H9 (cell line): ENCODE measurements around the gene GPR34. TPM values are rescaled to one million over a fixed set of nuclear protein-coding genes. Genes with fewer than 3 reads are reported as not detected.

Experiments
- DNase-seq: peaks from one replicate; pipeline ENCODE4 v3.0.0-alpha.2; 2017
- H2AFZ ChIP-seq: one replicate; pipeline ENCODE4 v1.6.1; 2013; ENCODE audit warnings: mild to moderate bottlenecking, low read length, control low read depth, moderate library complexity
- H2AK5ac ChIP-seq: 2 replicates; pipeline ENCODE4 v1.6.1; 2013; ENCODE audit warnings: low read length, control low read depth, mixed read lengths; ENCODE audit not compliant: insufficient read length
- H2BK120ac ChIP-seq: one replicate; pipeline ENCODE4 v1.6.1; 2013; ENCODE audit warnings: low read depth, mild to moderate bottlenecking, low read length, control low read depth, inconsistent platforms; ENCODE audit not compliant: poor library complexity, severe bottlenecking
- H2BK12ac ChIP-seq: 2 replicates; pipeline ENCODE4 v1.6.1; 2013; ENCODE audit warnings: low read length, control low read depth, mixed read lengths, low read depth; ENCODE audit not compliant: insufficient read length
- H2BK15ac ChIP-seq: 2 replicates; pipeline ENCODE4 v1.6.1; 2013; ENCODE audit warnings: low read depth, low read length, control low read depth
- H2BK20ac ChIP-seq: one replicate; pipeline ENCODE4 v1.6.1; 2013; ENCODE audit warnings: low read depth, mild to moderate bottlenecking, low read length, control low read depth, inconsistent platforms; ENCODE audit not compliant: poor library complexity, severe bottlenecking
- H2BK5ac ChIP-seq: 2 replicates; pipeline ENCODE4 v1.6.1; 2013; ENCODE audit warnings: low read length, control low read depth, mixed read lengths; ENCODE audit not compliant: insufficient read length
- H3K14ac ChIP-seq: 2 replicates; pipeline ENCODE4 v1.6.1; 2013; ENCODE audit warnings: low read length, control low read depth; ENCODE audit not compliant: insufficient read depth
- H3K18ac ChIP-seq: 2 replicates; pipeline ENCODE4 v1.6.1; 2013; ENCODE audit warnings: low read depth, mild to moderate bottlenecking, mixed read lengths, low read length, control low read depth; ENCODE audit not compliant: insufficient read length
- H3K23ac ChIP-seq: 2 replicates; pipeline ENCODE4 v1.6.1; 2013; ENCODE audit warnings: low read length, control low read depth, mixed read lengths, low read depth; ENCODE audit not compliant: insufficient read length
- H3K23me2 ChIP-seq: 2 replicates; pipeline ENCODE4 v1.6.1; 2013; ENCODE audit warnings: low read depth, mild to moderate bottlenecking, mixed read lengths, low read length, control low read depth; ENCODE audit not compliant: insufficient read length, poor library complexity, severe bottlenecking
- H3K27ac ChIP-seq: 2 replicates; pipeline ENCODE4 v1.5.1; 2013; ENCODE audit warnings: low read length, control low read depth, mixed read lengths, low read depth; ENCODE audit not compliant: insufficient read length
- H3K27me3 ChIP-seq: 2 replicates; pipeline ENCODE4 v1.6.1; 2013; ENCODE audit warnings: low read length, control low read depth, inconsistent platforms; ENCODE audit not compliant: insufficient read depth
- H3K4ac ChIP-seq: 2 replicates; pipeline ENCODE4 v1.6.1; 2013; ENCODE audit warnings: low read depth, mild to moderate bottlenecking, control low read depth, inconsistent platforms, low read length, moderate library complexity
- H3K4me1 ChIP-seq: 2 replicates; pipeline ENCODE4 v1.6.1; 2013; ENCODE audit warnings: low read length, control low read depth, inconsistent platforms; ENCODE audit not compliant: insufficient read depth
- H3K4me2 ChIP-seq: 2 replicates; pipeline ENCODE4 v1.6.1; 2013; ENCODE audit warnings: low read length, control low read depth, mixed read lengths; ENCODE audit not compliant: insufficient read length, insufficient read depth
- H3K56ac ChIP-seq: 2 replicates; pipeline ENCODE4 v1.6.1; 2013; ENCODE audit warnings: low read depth, mild to moderate bottlenecking, mixed read lengths, low read length, control low read depth; ENCODE audit not compliant: insufficient read length
- H3K79me1 ChIP-seq: 2 replicates; pipeline ENCODE4 v1.6.1; 2013; ENCODE audit warnings: low read depth, mild to moderate bottlenecking, moderate library complexity, low read length, control low read depth, inconsistent platforms; ENCODE audit not compliant: insufficient read depth, poor library complexity, severe bottlenecking
- H3K79me2 ChIP-seq: 2 replicates; pipeline ENCODE4 v1.6.1; 2013; ENCODE audit warnings: low read length, control low read depth, inconsistent platforms; ENCODE audit not compliant: insufficient read depth
- H3K9ac ChIP-seq: 2 replicates; pipeline ENCODE4 v1.6.1; 2013; ENCODE audit warnings: low read length, control low read depth, mixed read lengths; ENCODE audit not compliant: insufficient read length; ENCODE audit errors: extremely low read depth
- H3K9me3 ChIP-seq: one replicate; pipeline ENCODE4 v1.6.1; 2013; ENCODE audit warnings: low read depth, low read length, inconsistent platforms; ENCODE audit not compliant: control insufficient read depth
- H3T11ph ChIP-seq: one replicate; pipeline ENCODE4 v1.6.1; 2013; ENCODE audit warnings: mild to moderate bottlenecking, low read length, control low read depth, inconsistent platforms
- H4K20me1 ChIP-seq: one replicate; pipeline ENCODE4 v1.6.1; 2013; ENCODE audit not compliant: control insufficient read depth, insufficient read length, insufficient read depth
- H4K5ac ChIP-seq: 2 replicates; pipeline ENCODE4 v1.6.1; 2013; ENCODE audit warnings: low read depth, mild to moderate bottlenecking, mixed read lengths, low read length, control low read depth; ENCODE audit not compliant: insufficient read length
- H4K8ac ChIP-seq: replicated peaks from 2 replicates; pipeline ENCODE4 v1.6.1; 2013; ENCODE audit warnings: low read length, control low read depth, mixed read lengths, low read depth; ENCODE audit not compliant: insufficient read length
- H4K91ac ChIP-seq: 2 replicates; pipeline ENCODE4 v1.6.1; 2013; ENCODE audit warnings: low read depth, mild to moderate bottlenecking, moderate library complexity, mixed read lengths, low read length, control low read depth; ENCODE audit not compliant: insufficient read length
- H3K27ac Mint-ChIP-seq, 3 experiments: 2 replicates in 2 of 3; 3 replicates in 1 of 3; pipeline ENCODE4 v1.8.0; 2020 to 2021; ENCODE audit warnings: mixed read lengths in 3 of 3, mild to moderate bottlenecking in 1 of 3, moderate library complexity in 1 of 3
- H3K27me3 Mint-ChIP-seq: 2 replicates; pipeline ENCODE4 v1.8.0; 2021; ENCODE audit warnings: low read depth, mild to moderate bottlenecking, moderate library complexity, mixed read lengths
- H3K36me3 Mint-ChIP-seq, 3 experiments: 2 replicates in 2 of 3; 3 replicates in 1 of 3; pipeline ENCODE4 v1.8.0; 2020 to 2021; ENCODE audit warnings: low read depth in 3 of 3, mixed read lengths in 3 of 3; ENCODE audit not compliant: insufficient read depth in 1 of 3
- H3K4me1 Mint-ChIP-seq, 2 experiments: 2 replicates each; pipeline ENCODE4 v1.8.0; 2020; ENCODE audit warnings: mixed read lengths in 2 of 2
- H3K4me3 Mint-ChIP-seq, 2 experiments: 2 replicates in 1 of 2; 3 replicates in 1 of 2; pipeline ENCODE4 v1.8.0; 2020 to 2021; ENCODE audit warnings: mild to moderate bottlenecking in 2 of 2, mixed read lengths in 2 of 2, moderate library complexity in 1 of 2
- H3K9me3 Mint-ChIP-seq, 2 experiments: 2 replicates in 1 of 2; 3 replicates in 1 of 2; pipeline ENCODE4 v1.8.0; 2020; ENCODE audit warnings: mild to moderate bottlenecking in 2 of 2, mixed read lengths in 2 of 2, moderate library complexity in 1 of 2
- CTCF ChIP-seq: fragments of 200-600 bp; sonication (generic); conservative IDR thresholded peaks from 3 replicates; pipeline ENCODE4 v1.8.0; 2021; ENCODE audit warnings: antibody characterized with exemption, mild to moderate bottlenecking
- WGBS: extraction: QIAGEN DNeasy Blood & Tissue Kit; methylation state at CpG from one replicate; pipeline ENCODE4 v1.1.7; 2013; ENCODE audit warnings: missing lambda C conversion rate, low lambda C conversion rate, mixed read lengths; ENCODE audit not compliant: insufficient read length; ENCODE audit errors: extremely low coverage; 5-methylcytosine and 5-hydroxymethylcytosine counted together
- total RNA-seq: library from RNA; stranded (reverse); gene quantifications from 2 replicates; pipeline ENCODE4 v1.2.1, GENCODE V29; 2021

The GPR34 gene
- total RNA-seq, 1 experiment from 2014 or later, result not detected

GRCh38 chrX:41716767-41717473 lies 28.1 kb downstream of the GPR34 start:
- no peak overlapping the region for H2BK12ac ChIP-seq
- H3K4ac ChIP-seq, result no peak overlapping the region

More at GRCh38 chrX:41716767-41717473, 28.1 kb downstream of the GPR34 start:
- no peak overlapping the region for H3K27ac Mint-ChIP-seq
- Histone ChIP-seq H3K9me3 (peaks cover 10% of the 10 kb centered on the region), H3K79me2 (no peaks in the 10 kb centered on the region), H3K56ac (no peak overlapping the region), H2BK15ac (no peak overlapping the region), H3K27me3 (no peaks in the 10 kb centered on the region), H2AK5ac (no peak overlapping the region), H4K91ac (no peak overlapping the region), H4K20me1 (no peaks in the 10 kb centered on the region), H3K27ac (no peak overlapping the region), H4K5ac (no peak overlapping the region), H2BK5ac (no peak overlapping the region), H3K79me1 (no peaks in the 10 kb centered on the region), H2BK120ac (no peak overlapping the region), H3K4me2 (no peak overlapping the region), H3K4me1 (peaks cover 5% of the 10 kb centered on the region; the same call in 1 of the 2 replicates), H2BK20ac (no peak overlapping the region), H3K23ac (no peak overlapping the region), H2AFZ (no peak overlapping the region), H4K8ac (no peak overlapping the region), H3K9ac (no peak overlapping the region), H3T11ph (no peak overlapping the region), H3K23me2 (no peaks in the 10 kb centered on the region), H3K18ac (no peak overlapping the region), H3K14ac (no peak overlapping the region)
- H3K27me3 Mint-ChIP-seq, result no peaks in the 10 kb centered on the region; the same call in 1 of the 2 replicates
- H3K4me1 Mint-ChIP-seq, result peaks cover 24 to 30% of the 10 kb centered on the region in 2 experiments
- DNase-seq, result no peak
- TF ChIP-seq CTCF, result no peak
- peaks cover 73 to 80% of the 10 kb centered on the region in 2 experiments for H3K9me3 Mint-ChIP-seq
- H3K36me3 Mint-ChIP-seq, result peaks cover 26 to 34% (median 30%) of the 10 kb centered on the region in 3 experiments
- WGBS, result no CpG with 5 or more reads among the region's 12 CpGs
- H3K4me3 Mint-ChIP-seq, result no peak overlapping the region
